GM12801 (cell line): ENCODE measurements around the gene KLRB1.

Source experiments
- CTCF ChIP-seq: IDR thresholded peaks from one replicate; pipeline ENCODE4 v1.5.1; 2011; ENCODE audit warnings: control low read depth; ENCODE audit not compliant: insufficient read length; ENCODE audit errors: extremely low read depth

The KLRB1 gene

GRCh38 chr12:9597365-9597764 is 10.4 kb downstream of the KLRB1 start:
- TF ChIP-seq CTCF, result no peak

GRCh38 chr12:9590441-9590840 is 17.3 kb downstream of the KLRB1 start:
- TF ChIP-seq CTCF, result no peak

- no peak for TF ChIP-seq CTCF
Observed at GRCh38 chr12:9588749-9589148, 19.0 kb downstream of the KLRB1 start.

GRCh38 chr12:9587987-9588600 is 19.6 kb downstream of the KLRB1 start:
- no peak for TF ChIP-seq CTCF
